ENCODE measurements around the gene DYNLT2. TPM values are rescaled to one million over a fixed set of nuclear protein-coding genes. Genes with fewer than 3 reads are reported as not detected.

The DYNLT2 gene
- polyA plus RNA-seq, 1 of the 3 experiments (the other 2 are of a cell fraction) = 0.81 TPM

- no peaks in the 10 kb centered on the region for H3K27me3 ChIP-seq (ENCODE audit: insufficient read depth)
- no peaks in the 10 kb centered on the region for H3K9me3 ChIP-seq
- H3K9ac ChIP-seq = no peak overlapping the region
- peaks cover 45% of the 10 kb centered on the region for H3K79me2 ChIP-seq (ENCODE audit: insufficient read depth)
- peak overlapping the region in 1 of 2 experiments; percentile 92; a peak in 2 of 4 replicates for H3K27ac ChIP-seq (ENCODE audit: low read depth in 2 of 2, low read length in 1 of 2)
- WGBS (ENCODE audit: low lambda C conversion rate) = 0% methylated on average over 7 of the region's 89 CpGs
- peaks cover 0 to 1% of the 10 kb centered on the region in 2 experiments for H3K36me3 ChIP-seq (replicated peaks in 1 of 2; ENCODE audit: control insufficient read depth in 1 of 2, insufficient read depth in 2 of 2, low read length in 1 of 2)
- peaks cover 13 to 19% of the 10 kb centered on the region in 2 experiments; a peak in 3 of 4 replicates for H3K4me1 ChIP-seq (ENCODE audit: control insufficient read depth in 1 of 2, insufficient read depth in 2 of 2, low read depth in 1 of 2, low read length in 1 of 2)
- peaks cover 16% of the 10 kb centered on the region for H3F3A ChIP-seq (replicated peaks; ENCODE audit: insufficient read depth)
- TF ChIP-seq EZH2phosphoT487 (IDR thresholded peaks at IDR 0.05; ENCODE audit: borderline replicate concordance, low read depth) = no peak
- no peak for TF ChIP-seq TEAD4 (IDR thresholded peaks at IDR 0.05; ENCODE audit: borderline replicate concordance, insufficient read depth)
- no peak for TF ChIP-seq ELF1 (IDR thresholded peaks at IDR 0.05)
- no peak for TF ChIP-seq IRF3 (IDR thresholded peaks at IDR 0.05; ENCODE audit: low read depth, low read length)
- TF ChIP-seq REST (IDR thresholded peaks at IDR 0.05; ENCODE audit: low read depth, low read length) = no peak
- no peak for TF ChIP-seq NFIC (IDR thresholded peaks at IDR 0.05; ENCODE audit: borderline replicate concordance)
- no peak for TF ChIP-seq YY1 (IDR thresholded peaks at IDR 0.05; ENCODE audit: low read depth)
- no peaks in the 10 kb centered on the region for H3K9me2 ChIP-seq
- no peak overlapping the region for H3K4me2 ChIP-seq
- H3K4me3 ChIP-seq (ENCODE audit: low read depth in 2 of 2, low read length in 1 of 2) = peak overlapping the region in 1 of 2 experiments; percentile 82; a peak in 2 of 4 replicates
- H2AFZ ChIP-seq (ENCODE audit: low read depth) = no peak overlapping the region
- peaks cover 20% of the 10 kb centered on the region for H4K20me1 ChIP-seq (ENCODE audit: insufficient read depth)
- POLR2A ChIA-PET = interaction anchor here (0.7 to 2.2 kb wide), 3 partner anchors 19 to 158 kb away, joined by 3 to 14 read pairs (median 11); partner anchors contain the start of genes C6orf120 and WDR27
- peak; percentile 84 for DNase-seq
- CTCF ChIA-PET = interaction anchor here (2.1 to 2.6 kb wide), 2 partner anchors 21 to 66 kb away, joined by 6 to 7 read pairs; no protein-coding TSS in a partner anchor
Observed at GRCh38 chr6:169723991-169724493, 27.3 kb downstream of the DYNLT2 start.

GRCh38 chr6:169723200-169723909 lies 28.0 kb downstream of the DYNLT2 start:
- CTCF ChIA-PET = interaction anchor here (2.1 to 2.6 kb wide), 3 partner anchors 14 to 67 kb away, joined by 6 to 12 read pairs (median 7); no protein-coding TSS in a partner anchor

More at GRCh38 chr6:169723200-169723909, 28.0 kb downstream of the DYNLT2 start:
- POLR2A ChIA-PET = interaction anchor here (0.7 to 2.4 kb wide), 4 partner anchors 21 to 157 kb away, joined by 4 to 14 read pairs (median 12); partner anchors contain the start of genes C6orf120, DYNLT2, ERMARD and WDR27
- Histone ChIP-seq H3K27ac (ENCODE audit: low read depth in 2 of 2, low read length in 1 of 2) (peak overlapping the region; percentile 56 to 74), H3K4me2 (peak overlapping the region; percentile 91), H3K36me3 (replicated peaks in 1 of 2; ENCODE audit: control insufficient read depth in 1 of 2, insufficient read depth in 2 of 2, low read length in 1 of 2) (peaks cover 0 to 3% of the 10 kb centered on the region in 2 experiments), H3K9ac (peak overlapping the region; percentile 68), H3F3A (replicated peaks; ENCODE audit: insufficient read depth) (peaks cover 19% of the 10 kb centered on the region), H4K20me1 (ENCODE audit: insufficient read depth) (peaks cover 23% of the 10 kb centered on the region), H3K4me3 (ENCODE audit: low read depth in 2 of 2, low read length in 1 of 2) (peak overlapping the region; percentile 65 to 82), H3K79me2 (ENCODE audit: insufficient read depth) (peaks cover 51% of the 10 kb centered on the region), H2AFZ (ENCODE audit: low read depth) (peak overlapping the region; percentile 14; the same call in 1 of the 2 replicates), H3K9me3 (no peaks in the 10 kb centered on the region), H3K4me1 (ENCODE audit: control insufficient read depth in 1 of 2, insufficient read depth in 2 of 2, low read depth in 1 of 2, low read length in 1 of 2) (peaks cover 15 to 19% of the 10 kb centered on the region in 2 experiments; a peak in 3 of 4 replicates), H3K27me3 (ENCODE audit: insufficient read depth) (no peaks in the 10 kb centered on the region), H3K9me2 (no peaks in the 10 kb centered on the region)
- peak; percentile 81 for DNase-seq
- WGBS (ENCODE audit: low lambda C conversion rate) = 1% methylated on average over 27 of the region's 70 CpGs
- TF ChIP-seq TEAD4 (IDR thresholded peaks at IDR 0.05; ENCODE audit: borderline replicate concordance, insufficient read depth) = no peak
- 0 out of 2 replicates have a peak, but pooled peaks have one; percentile 8 for TF ChIP-seq MXI1 (IDR thresholded peaks at IDR 0.05; ENCODE audit: low read depth, low read length)
- 0 out of 2 replicates have a peak, but pooled peaks have one; percentile 1 for TF ChIP-seq REST (IDR thresholded peaks at IDR 0.05; ENCODE audit: low read depth, low read length)
- TF ChIP-seq MAX (IDR thresholded peaks at IDR 0.05; ENCODE audit: low read depth) = 0 out of 2 replicates have a peak, but pooled peaks have one; percentile 17
- no peak for TF ChIP-seq EP300 (IDR thresholded peaks at IDR 0.05; ENCODE audit: borderline replicate concordance in 1 of 2, low read depth in 1 of 2, low read length in 1 of 2)
- TF ChIP-seq FOXJ3 (CRISPR knock-in tag; IDR thresholded peaks at IDR 0.05) = no peak
- no peak for TF ChIP-seq YY1 (IDR thresholded peaks at IDR 0.05; ENCODE audit: low read depth)
- TF ChIP-seq TCF12 (IDR thresholded peaks at IDR 0.05) = no peak
